Colonic mucosa (tissue), 4 donors: ENCODE results near the gene DNAJB4. TPM values are rescaled to one million over a fixed set of nuclear protein-coding genes. Genes with fewer than 3 reads are reported as not detected.

ENCODE experiments used
- DNase-seq: peaks from one replicate; pipeline ENCODE4 v3.0.0-alpha.2; 2020
- H3K27ac ChIP-seq: fragments of 200-600 bp; one replicate; pipeline ENCODE4 v1.8.0; 2021
- H3K27me3 ChIP-seq: fragments of 200-600 bp; one replicate; pipeline ENCODE4 v1.8.0; 2021
- H3K36me3 ChIP-seq: fragments of 200-600 bp; one replicate; pipeline ENCODE4 v1.8.0; 2021
- H3K4me1 ChIP-seq: fragments of 200-600 bp; one replicate; pipeline ENCODE4 v1.8.0; 2021; ENCODE audit warnings: mild to moderate bottlenecking
- H3K4me3 ChIP-seq: fragments of 200-600 bp; one replicate; pipeline ENCODE4 v1.8.0; 2021
- H3K9ac ChIP-seq, 2 donors: one replicate each; pipeline ENCODE4 v1.7.0; 2013; ENCODE audit warnings: control low read depth in 2 of 2, low read depth in 2 of 2, low read length in 2 of 2
- H3K9me3 ChIP-seq: fragments of 200-600 bp; one replicate; pipeline ENCODE4 v1.8.0; 2021
- CTCF ChIP-seq: fragments of 200-600 bp; IDR thresholded peaks from one replicate; pipeline ENCODE4 v1.8.0; 2022; ENCODE audit warnings: antibody characterized with exemption, mild to moderate bottlenecking
- intact Hi-C: fragments of 100-400 bp; cut with DNase I; formaldehyde crosslinking; loops from one replicate; pipeline ENCODE4 v1.14.1; 2022
- total RNA-seq, 2 donors: library from RNA; stranded (reverse); fragmentation: NEBNext Ultra II Directional in 1 of 2; extraction: Animal tissue kit (Norgen Biotek cat#: 25700) in 1 of 2; gene quantifications; one replicate each; pipeline ENCODE4 v1.2.1, GENCODE V29; 2021
- donor health status: healthy.
- donor health status: DM: no; HTN: no; CAD: no.
- donor health status: DM: no; HTN: no; CAD: no.

The DNAJB4 gene
- total RNA-seq, 2 donors from 2014 or later: 12.2 to 29.3 TPM

DNA sequence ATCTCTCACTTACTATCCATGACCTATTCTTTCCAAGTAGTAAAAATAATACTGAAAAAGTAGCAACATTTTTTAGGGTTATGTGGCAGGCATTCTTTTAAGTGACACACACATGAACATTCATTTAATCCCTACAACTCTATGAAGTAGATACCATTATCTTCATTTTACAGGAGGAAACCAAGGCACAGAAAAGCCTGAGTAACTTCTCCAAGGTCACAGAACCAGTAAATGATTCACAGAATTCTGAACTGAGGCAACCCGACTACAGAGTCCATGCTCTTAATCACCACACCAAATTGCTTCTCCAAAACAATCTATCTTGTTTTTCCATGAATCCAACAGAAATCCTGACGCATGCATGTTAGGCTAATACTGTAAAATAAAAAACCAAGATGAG, 43.3 kb upstream of the DNAJB4 start:
- Histone ChIP-seq H3K27ac (no peak overlapping the region), H3K4me1 (no peaks in the 10 kb centered on the region), H3K27me3 (no peaks in the 10 kb centered on the region), H3K9ac (no peak overlapping the region), H3K36me3 (peaks cover 22% of the 10 kb centered on the region), H3K4me3 (no peak overlapping the region), H3K9me3 (no peaks in the 10 kb centered on the region)
- intact Hi-C loops: loop anchor here (10.0 kb wide), 1 partner anchor 137 kb away; no protein-coding TSS in a partner anchor
- no peak for TF ChIP-seq CTCF
- DNase-seq: no peak

DNA sequence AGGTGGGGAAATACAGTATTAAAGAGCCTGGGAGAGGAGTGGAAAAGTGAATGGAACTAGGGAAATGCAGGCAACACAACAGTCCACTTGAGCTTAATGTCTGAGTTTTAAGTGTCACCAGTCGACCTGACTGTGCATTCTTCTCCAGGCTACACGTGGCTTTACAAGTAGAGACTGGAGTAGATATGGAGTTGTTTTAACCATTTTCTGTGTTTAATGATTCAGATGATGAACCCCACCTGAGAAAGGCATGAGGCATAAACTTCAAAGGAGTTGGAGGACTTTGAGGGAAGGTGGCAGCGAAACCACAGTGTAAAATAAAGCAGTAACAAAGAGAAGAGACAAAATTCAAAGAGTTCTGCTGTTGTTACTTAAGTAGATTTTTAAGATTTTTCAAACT, 38.4 kb upstream of the DNAJB4 start:
- no peak for DNase-seq
- no peak for TF ChIP-seq CTCF
- intact Hi-C loops: loop anchor here (10.0 kb wide), 1 partner anchor 141 kb away; no protein-coding TSS in a partner anchor

DNA sequence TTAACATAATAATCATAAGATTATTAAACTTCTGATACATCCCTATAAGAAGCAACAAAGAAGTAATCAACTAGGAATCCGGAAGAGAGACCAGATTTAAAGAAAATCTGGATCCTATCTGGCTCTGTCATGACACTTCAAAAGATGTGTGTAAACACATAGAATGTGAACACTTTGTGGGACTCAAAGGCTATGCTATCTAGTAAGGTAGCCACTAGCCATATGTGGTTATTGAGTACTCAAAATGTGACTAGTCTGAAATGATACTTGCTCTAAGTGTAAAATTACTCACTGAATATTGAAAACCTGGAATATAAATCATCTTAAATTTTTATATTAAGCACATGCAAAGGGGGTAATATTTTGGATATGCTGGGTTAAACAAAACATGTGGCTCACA, 34.5 kb upstream of the DNAJB4 start:
- H3K4me3 ChIP-seq: no peak overlapping the region
- intact Hi-C loops: loop anchor here (10.0 kb wide), 1 partner anchor 145 kb away; no protein-coding TSS in a partner anchor
- peaks cover 3% of the 10 kb centered on the region for H3K4me1 ChIP-seq
- H3K36me3 ChIP-seq: peaks cover 3% of the 10 kb centered on the region
- H3K9ac ChIP-seq: no peak overlapping the region
- no peak for TF ChIP-seq CTCF
- DNase-seq: no peak
- no peaks in the 10 kb centered on the region for H3K27me3 ChIP-seq
- no peak overlapping the region for H3K27ac ChIP-seq
- no peaks in the 10 kb centered on the region for H3K9me3 ChIP-seq

More for the DNA sequence above, 38.4 kb upstream of the DNAJB4 start:
- Histone ChIP-seq H3K9ac (no peak overlapping the region), H3K9me3 (no peaks in the 10 kb centered on the region), H3K27me3 (no peaks in the 10 kb centered on the region), H3K27ac (no peak overlapping the region), H3K4me1 (no peaks in the 10 kb centered on the region), H3K4me3 (no peak overlapping the region), H3K36me3 (peaks cover 7% of the 10 kb centered on the region)

DNA sequence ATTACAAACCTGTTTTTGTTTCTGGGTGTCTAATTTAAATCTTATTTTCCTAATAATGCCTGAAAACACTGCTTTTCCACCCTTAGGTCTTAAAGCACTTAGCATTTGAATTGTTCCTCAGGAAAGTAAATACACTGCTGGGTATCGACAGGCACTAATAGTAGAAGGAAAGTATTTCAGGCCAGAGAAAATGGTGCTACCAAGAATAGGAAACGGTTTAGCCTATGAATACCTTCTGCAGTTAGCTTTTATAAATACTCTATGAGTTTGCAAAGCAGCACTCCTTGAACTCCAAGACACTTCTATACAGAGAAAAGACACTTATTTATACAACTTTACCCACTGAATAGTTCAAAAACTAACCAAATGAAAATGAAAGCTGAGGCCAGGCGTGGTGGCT, 32.7 kb upstream of the DNAJB4 start:
- Histone ChIP-seq H3K36me3 (peaks cover 3% of the 10 kb centered on the region), H3K4me3 (no peak overlapping the region), H3K27ac (no peak overlapping the region), H3K9me3 (no peaks in the 10 kb centered on the region), H3K9ac (no peak overlapping the region), H3K27me3 (no peaks in the 10 kb centered on the region), H3K4me1 (peaks cover 14% of the 10 kb centered on the region)
- DNase-seq: no peak
- intact Hi-C loops: loop anchor here (10.0 kb wide), 1 partner anchor 143 kb away; no protein-coding TSS in a partner anchor
- TF ChIP-seq CTCF: no peak

DNA sequence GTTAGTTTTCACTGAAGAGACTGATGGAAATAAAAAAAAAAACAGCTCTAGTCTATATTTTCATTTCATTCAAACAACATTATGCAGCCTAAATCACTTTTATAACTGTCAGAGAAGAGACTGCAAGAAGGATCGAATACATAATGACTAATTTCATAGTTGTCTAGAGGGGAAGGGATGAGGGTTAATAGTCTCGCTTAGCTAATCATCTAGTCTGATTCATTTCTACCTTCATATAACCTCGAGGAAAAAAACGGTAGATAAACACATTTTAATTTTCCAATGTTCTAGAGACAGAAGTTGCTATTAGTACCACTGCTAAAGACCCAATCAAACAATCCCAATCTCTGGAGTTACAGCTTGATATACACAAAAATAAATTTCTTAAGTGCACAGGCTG, 29.4 kb upstream of the DNAJB4 start:
- H3K4me1 ChIP-seq: peaks cover 14% of the 10 kb centered on the region
- DNase-seq: no peak
- no peaks in the 10 kb centered on the region for H3K27me3 ChIP-seq
- intact Hi-C loops: loop anchor here (10.0 kb wide), 1 partner anchor 139 kb away; no protein-coding TSS in a partner anchor
- H3K36me3 ChIP-seq: peaks cover 3% of the 10 kb centered on the region
- no peak overlapping the region for H3K27ac ChIP-seq
- no peak overlapping the region for H3K4me3 ChIP-seq
- no peak overlapping the region for H3K9ac ChIP-seq
- no peak for TF ChIP-seq CTCF
- H3K9me3 ChIP-seq: no peaks in the 10 kb centered on the region
